ENCODE measurements around the gene PTPRT.

GRCh38 chr20:42443200-42443599 lies 746.5 kb downstream of the PTPRT start:
- TF ChIP-seq EZH2 (IDR thresholded peaks at IDR 0.05; ENCODE audit: low read length, missing control alignments) (no peak), CTCF (conservative IDR thresholded peaks at IDR 0.05 in 1 of 2, IDR thresholded peaks at IDR 0.05 in 1 of 2; ENCODE audit: low read depth in 1 of 2, low read length in 2 of 2) (no peak)
